Fibroblast of lung (primary cell): ENCODE data around the gene VPS4A. TPM values are rescaled to one million over a fixed set of nuclear protein-coding genes. Genes with fewer than 3 reads are reported as not detected.

Experiments used
- DNase-seq, 2 donors: peaks; one replicate each; pipeline versions ENCODE4 v3.0.0 to v3.0.0-alpha.2; 2010; ENCODE audit warnings: low read depth in 2 of 2
- H2AFZ ChIP-seq: 2 replicates; pipeline ENCODE4 v1.5.1; 2012; ENCODE audit warnings: low read length, control low read depth, inconsistent platforms
- H3K27ac ChIP-seq: 2 replicates; pipeline ENCODE4 v1.5.1; 2011; ENCODE audit warnings: low read length, control low read depth; ENCODE audit not compliant: insufficient read depth
- H3K27me3 ChIP-seq: 2 replicates; pipeline ENCODE4 v1.5.1; 2011; ENCODE audit warnings: mild to moderate bottlenecking, low read length; ENCODE audit not compliant: control insufficient read depth, insufficient read depth
- H3K36me3 ChIP-seq: 2 replicates; pipeline ENCODE4 v1.5.1; 2011; ENCODE audit warnings: low read length; ENCODE audit not compliant: control insufficient read depth, insufficient read depth
- H3K4me1 ChIP-seq: 2 replicates; pipeline ENCODE4 v1.5.1; 2011; ENCODE audit warnings: low read length; ENCODE audit not compliant: control insufficient read depth, insufficient read depth; ENCODE audit errors: extremely low read depth
- H3K4me2 ChIP-seq: 2 replicates; pipeline ENCODE4 v1.5.1; 2011; ENCODE audit warnings: low read length, control low read depth; ENCODE audit not compliant: insufficient read depth; ENCODE audit errors: extremely low read depth
- H3K4me3 ChIP-seq, 4 experiments: fragments of 200-600 bp in 1 of 4; sonication (generic) in 1 of 4; replicated peaks in 1 of 4; 2 replicates each; pipeline ENCODE4 v1.5.1; 2011 to 2016; ENCODE audit warnings: low read length in 4 of 4, low read depth in 3 of 4, mild to moderate bottlenecking in 3 of 4, control low read depth in 2 of 4, inconsistent platforms in 1 of 4, mixed read lengths in 1 of 4; ENCODE audit not compliant: insufficient read depth in 1 of 4; ENCODE audit errors: control extremely low read depth in 1 of 4
- H3K79me2 ChIP-seq: 2 replicates; pipeline ENCODE4 v1.5.1; 2012; ENCODE audit warnings: mild to moderate bottlenecking, low read length, inconsistent platforms; ENCODE audit not compliant: control insufficient read depth, insufficient read depth
- H3K9ac ChIP-seq: 2 replicates; pipeline ENCODE4 v1.5.1; 2011; ENCODE audit warnings: mild to moderate bottlenecking, low read length, control low read depth; ENCODE audit not compliant: insufficient read depth
- H3K9me3 ChIP-seq: 2 replicates; pipeline ENCODE4 v1.5.1; 2012; ENCODE audit warnings: low read depth, low read length; ENCODE audit not compliant: control insufficient read depth, insufficient read depth
- H4K20me1 ChIP-seq: 2 replicates; pipeline ENCODE4 v1.5.1; 2011; ENCODE audit warnings: low read length; ENCODE audit not compliant: control insufficient read depth, insufficient read depth; ENCODE audit errors: extremely low read depth
- CTCF ChIP-seq, 2 donors: IDR thresholded peaks in 1 of 2; conservative IDR thresholded peaks in 1 of 2; 1 replicate in 1 of 2; 2 replicates in 1 of 2; pipeline ENCODE4 v1.5.1; 2011 to 2012; ENCODE audit warnings: low read length in 2 of 2, control low read depth in 1 of 2, inconsistent platforms in 1 of 2, low read depth in 1 of 2, mild to moderate bottlenecking in 1 of 2
- EZH2 ChIP-seq: IDR thresholded peaks from 2 replicates; pipeline ENCODE4 v1.5.1; 2012; ENCODE audit warnings: low read length, control low read depth, mild to moderate bottlenecking; ENCODE audit errors: missing control alignments
- polyA plus RNA-seq, 2 donors: library from polyadenylated mRNA; depleted of rRNA in 1 of 2; stranded (reverse) in 1 of 2; unstranded in 1 of 2; fragments of >200 nt; gene quantifications; 2 replicates each; pipeline ENCODE4 v1.2.1, GENCODE V29; 2011 to 2012; ENCODE audit warnings: missing spikeins in 1 of 2
- total RNA-seq: library from RNA; depleted of rRNA; stranded (reverse); fragments of >200 nt; gene quantifications from 2 replicates; pipeline ENCODE4 v1.2.1, GENCODE V29; 2014

Gene VPS4A
- total and polyA plus RNA-seq, 2 donors (not counting 1 experiment from before 2014, with no cell fraction given), result 14.5 to 39.8 TPM

DNA sequence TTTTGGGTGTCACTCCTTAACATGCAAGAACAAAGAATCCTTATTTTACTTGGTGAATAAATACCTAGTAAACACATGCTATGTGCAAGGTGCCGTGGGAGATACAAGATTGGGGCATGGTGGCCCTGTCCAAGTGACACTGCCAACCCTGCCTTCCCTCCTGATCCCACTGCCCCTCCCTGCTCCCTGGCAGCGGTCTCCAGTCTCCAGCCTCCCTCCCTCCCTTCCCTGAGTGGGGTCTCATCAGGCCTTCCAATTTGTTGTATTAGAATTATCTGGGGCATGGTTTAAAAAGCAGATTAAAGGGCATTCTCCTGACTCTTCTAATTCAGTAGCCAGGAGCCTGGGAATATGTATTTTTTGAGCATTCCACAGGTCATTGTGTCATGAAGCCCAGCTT is 52.9 kb downstream of the VPS4A start:
- Histone ChIP-seq H3K36me3 (peaks cover 14% of the 10 kb centered on the region), H3K4me2 (no peak overlapping the region), H3K27ac (no peak overlapping the region), H3K27me3 (no peaks in the 10 kb centered on the region), H3K9me3 (no peaks in the 10 kb centered on the region), H3K4me1 (no peaks in the 10 kb centered on the region), H3K9ac (no peak overlapping the region), H3K4me3 (no peak overlapping the region), H2AFZ (no peak overlapping the region), H4K20me1 (no peaks in the 10 kb centered on the region), H3K79me2 (no peaks in the 10 kb centered on the region)
- no peak for DNase-seq
- TF ChIP-seq EZH2 (no peak), CTCF (conservative IDR thresholded peaks at IDR 0.05 in 1 of 2, IDR thresholded peaks at IDR 0.05 in 1 of 2; ENCODE audit: low read depth in 1 of 2, low read length in 2 of 2) (no peak)

DNA sequence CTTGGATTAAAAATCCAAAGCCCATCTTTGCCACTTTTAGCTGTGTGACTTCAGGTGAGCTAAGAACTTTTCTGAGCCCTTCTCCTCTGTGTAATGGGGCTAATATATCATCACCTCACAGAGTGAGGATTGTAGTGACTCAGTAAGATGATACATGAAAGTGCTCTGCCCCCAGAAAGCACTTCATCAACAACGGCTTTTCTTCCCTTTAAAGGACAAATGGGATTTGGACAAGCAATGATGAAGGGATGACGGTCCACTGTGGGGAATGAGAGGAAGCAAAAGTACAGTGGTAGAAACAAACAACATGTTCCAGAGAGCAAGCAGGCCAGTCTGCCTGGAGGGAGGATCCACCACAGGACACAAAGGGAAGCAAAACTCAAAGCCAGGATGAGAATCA is 54.8 kb downstream of the VPS4A start:
- H3K4me2 ChIP-seq, result no peak overlapping the region
- H4K20me1 ChIP-seq, result no peaks in the 10 kb centered on the region
- peaks cover 19% of the 10 kb centered on the region for H3K36me3 ChIP-seq
- H3K27me3 ChIP-seq, result no peaks in the 10 kb centered on the region
- no peaks in the 10 kb centered on the region for H3K9me3 ChIP-seq
- TF ChIP-seq CTCF (conservative IDR thresholded peaks at IDR 0.05 in 1 of 2, IDR thresholded peaks at IDR 0.05 in 1 of 2; ENCODE audit: low read depth in 1 of 2, low read length in 2 of 2), result no peak
- TF ChIP-seq EZH2, result no peak
- no peak overlapping the region for H3K4me3 ChIP-seq
- no peaks in the 10 kb centered on the region for H3K79me2 ChIP-seq
- H3K27ac ChIP-seq, result no peak overlapping the region
- DNase-seq, result peak in 1 of 2 donors; percentile 36
- H3K9ac ChIP-seq, result no peak overlapping the region
- H3K4me1 ChIP-seq, result no peaks in the 10 kb centered on the region
- no peak overlapping the region for H2AFZ ChIP-seq

DNA sequence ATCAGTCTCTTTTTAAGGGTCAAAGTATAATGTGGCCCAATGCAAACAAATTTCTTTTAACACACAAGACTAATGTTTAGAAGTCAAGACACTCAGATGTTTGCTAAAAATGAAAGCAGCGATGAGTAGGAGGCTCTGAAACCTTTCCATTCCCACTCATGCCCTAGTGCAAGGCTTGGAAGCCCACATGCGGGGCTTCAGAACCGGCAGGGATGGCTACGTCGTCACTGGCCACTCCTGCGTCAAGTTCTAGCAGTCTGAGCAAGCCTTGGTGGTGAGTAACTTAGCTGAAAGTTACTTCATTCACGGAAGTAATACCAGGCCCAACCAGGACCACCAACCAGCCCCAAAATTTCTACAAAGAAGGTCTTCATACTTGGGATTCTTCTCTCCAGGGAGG is 55.3 kb downstream of the VPS4A start:
- DNase-seq, result no peak
- peaks cover 18% of the 10 kb centered on the region for H3K36me3 ChIP-seq
- H3K27ac ChIP-seq, result no peak overlapping the region

More for the DNA sequence above, 55.3 kb downstream of the VPS4A start:
- Histone ChIP-seq H3K4me1 (no peaks in the 10 kb centered on the region), H3K27me3 (no peaks in the 10 kb centered on the region), H2AFZ (no peak overlapping the region), H4K20me1 (no peaks in the 10 kb centered on the region), H3K9ac (no peak overlapping the region), H3K4me3 (no peak overlapping the region), H3K79me2 (no peaks in the 10 kb centered on the region), H3K9me3 (no peaks in the 10 kb centered on the region), H3K4me2 (no peak overlapping the region)
- TF ChIP-seq CTCF (conservative IDR thresholded peaks at IDR 0.05 in 1 of 2, IDR thresholded peaks at IDR 0.05 in 1 of 2; ENCODE audit: low read depth in 1 of 2, low read length in 2 of 2) (no peak), EZH2 (no peak)
